H9 (cell line): Measurements from ENCODE around the gene PLEKHG2. TPM values are rescaled to one million over a fixed set of nuclear protein-coding genes. Genes with fewer than 3 reads are reported as not detected.
A peak's percentile ranks its signal among the peaks of the same experiment; 100 is the strongest.

Experiments used
- DNase-seq: peaks from one replicate; pipeline ENCODE4 v3.0.0-alpha.2; 2017
- H2AFZ ChIP-seq: one replicate; pipeline ENCODE4 v1.6.1; 2013; ENCODE audit warnings: mild to moderate bottlenecking, low read length, control low read depth, moderate library complexity
- H2AK5ac ChIP-seq: 2 replicates; pipeline ENCODE4 v1.6.1; 2013; ENCODE audit warnings: low read length, control low read depth, mixed read lengths; ENCODE audit not compliant: insufficient read length
- H2BK120ac ChIP-seq: one replicate; pipeline ENCODE4 v1.6.1; 2013; ENCODE audit warnings: low read depth, mild to moderate bottlenecking, low read length, control low read depth, inconsistent platforms; ENCODE audit not compliant: poor library complexity, severe bottlenecking
- H2BK12ac ChIP-seq: 2 replicates; pipeline ENCODE4 v1.6.1; 2013; ENCODE audit warnings: low read length, control low read depth, mixed read lengths, low read depth; ENCODE audit not compliant: insufficient read length
- H2BK15ac ChIP-seq: 2 replicates; pipeline ENCODE4 v1.6.1; 2013; ENCODE audit warnings: low read depth, low read length, control low read depth
- H2BK20ac ChIP-seq: one replicate; pipeline ENCODE4 v1.6.1; 2013; ENCODE audit warnings: low read depth, mild to moderate bottlenecking, low read length, control low read depth, inconsistent platforms; ENCODE audit not compliant: poor library complexity, severe bottlenecking
- H2BK5ac ChIP-seq: 2 replicates; pipeline ENCODE4 v1.6.1; 2013; ENCODE audit warnings: low read length, control low read depth, mixed read lengths; ENCODE audit not compliant: insufficient read length
- H3K14ac ChIP-seq: 2 replicates; pipeline ENCODE4 v1.6.1; 2013; ENCODE audit warnings: low read length, control low read depth; ENCODE audit not compliant: insufficient read depth
- H3K18ac ChIP-seq: 2 replicates; pipeline ENCODE4 v1.6.1; 2013; ENCODE audit warnings: low read depth, mild to moderate bottlenecking, mixed read lengths, low read length, control low read depth; ENCODE audit not compliant: insufficient read length
- H3K23ac ChIP-seq: 2 replicates; pipeline ENCODE4 v1.6.1; 2013; ENCODE audit warnings: low read length, control low read depth, mixed read lengths, low read depth; ENCODE audit not compliant: insufficient read length
- H3K23me2 ChIP-seq: 2 replicates; pipeline ENCODE4 v1.6.1; 2013; ENCODE audit warnings: low read depth, mild to moderate bottlenecking, mixed read lengths, low read length, control low read depth; ENCODE audit not compliant: insufficient read length, poor library complexity, severe bottlenecking
- H3K27ac ChIP-seq: 2 replicates; pipeline ENCODE4 v1.5.1; 2013; ENCODE audit warnings: low read length, control low read depth, mixed read lengths, low read depth; ENCODE audit not compliant: insufficient read length
- H3K27me3 ChIP-seq: 2 replicates; pipeline ENCODE4 v1.6.1; 2013; ENCODE audit warnings: low read length, control low read depth, inconsistent platforms; ENCODE audit not compliant: insufficient read depth
- H3K4ac ChIP-seq: 2 replicates; pipeline ENCODE4 v1.6.1; 2013; ENCODE audit warnings: low read depth, mild to moderate bottlenecking, control low read depth, inconsistent platforms, low read length, moderate library complexity
- H3K4me1 ChIP-seq: 2 replicates; pipeline ENCODE4 v1.6.1; 2013; ENCODE audit warnings: low read length, control low read depth, inconsistent platforms; ENCODE audit not compliant: insufficient read depth
- H3K4me2 ChIP-seq: 2 replicates; pipeline ENCODE4 v1.6.1; 2013; ENCODE audit warnings: low read length, control low read depth, mixed read lengths; ENCODE audit not compliant: insufficient read length, insufficient read depth
- H3K56ac ChIP-seq: 2 replicates; pipeline ENCODE4 v1.6.1; 2013; ENCODE audit warnings: low read depth, mild to moderate bottlenecking, mixed read lengths, low read length, control low read depth; ENCODE audit not compliant: insufficient read length
- H3K79me1 ChIP-seq: 2 replicates; pipeline ENCODE4 v1.6.1; 2013; ENCODE audit warnings: low read depth, mild to moderate bottlenecking, moderate library complexity, low read length, control low read depth, inconsistent platforms; ENCODE audit not compliant: insufficient read depth, poor library complexity, severe bottlenecking
- H3K79me2 ChIP-seq: 2 replicates; pipeline ENCODE4 v1.6.1; 2013; ENCODE audit warnings: low read length, control low read depth, inconsistent platforms; ENCODE audit not compliant: insufficient read depth
- H3K9ac ChIP-seq: 2 replicates; pipeline ENCODE4 v1.6.1; 2013; ENCODE audit warnings: low read length, control low read depth, mixed read lengths; ENCODE audit not compliant: insufficient read length; ENCODE audit errors: extremely low read depth
- H3K9me3 ChIP-seq: one replicate; pipeline ENCODE4 v1.6.1; 2013; ENCODE audit warnings: low read depth, low read length, inconsistent platforms; ENCODE audit not compliant: control insufficient read depth
- H3T11ph ChIP-seq: one replicate; pipeline ENCODE4 v1.6.1; 2013; ENCODE audit warnings: mild to moderate bottlenecking, low read length, control low read depth, inconsistent platforms
- H4K20me1 ChIP-seq: one replicate; pipeline ENCODE4 v1.6.1; 2013; ENCODE audit not compliant: control insufficient read depth, insufficient read length, insufficient read depth
- H4K5ac ChIP-seq: 2 replicates; pipeline ENCODE4 v1.6.1; 2013; ENCODE audit warnings: low read depth, mild to moderate bottlenecking, mixed read lengths, low read length, control low read depth; ENCODE audit not compliant: insufficient read length
- H4K8ac ChIP-seq: replicated peaks from 2 replicates; pipeline ENCODE4 v1.6.1; 2013; ENCODE audit warnings: low read length, control low read depth, mixed read lengths, low read depth; ENCODE audit not compliant: insufficient read length
- H4K91ac ChIP-seq: 2 replicates; pipeline ENCODE4 v1.6.1; 2013; ENCODE audit warnings: low read depth, mild to moderate bottlenecking, moderate library complexity, mixed read lengths, low read length, control low read depth; ENCODE audit not compliant: insufficient read length
- H3K27ac Mint-ChIP-seq, 3 experiments: 2 replicates in 2 of 3; 3 replicates in 1 of 3; pipeline ENCODE4 v1.8.0; 2020 to 2021; ENCODE audit warnings: mixed read lengths in 3 of 3, mild to moderate bottlenecking in 1 of 3, moderate library complexity in 1 of 3
- H3K27me3 Mint-ChIP-seq: 2 replicates; pipeline ENCODE4 v1.8.0; 2021; ENCODE audit warnings: low read depth, mild to moderate bottlenecking, moderate library complexity, mixed read lengths
- H3K36me3 Mint-ChIP-seq, 3 experiments: 2 replicates in 2 of 3; 3 replicates in 1 of 3; pipeline ENCODE4 v1.8.0; 2020 to 2021; ENCODE audit warnings: low read depth in 3 of 3, mixed read lengths in 3 of 3; ENCODE audit not compliant: insufficient read depth in 1 of 3
- H3K4me1 Mint-ChIP-seq, 2 experiments: 2 replicates each; pipeline ENCODE4 v1.8.0; 2020; ENCODE audit warnings: mixed read lengths in 2 of 2
- H3K4me3 Mint-ChIP-seq, 2 experiments: 2 replicates in 1 of 2; 3 replicates in 1 of 2; pipeline ENCODE4 v1.8.0; 2020 to 2021; ENCODE audit warnings: mild to moderate bottlenecking in 2 of 2, mixed read lengths in 2 of 2, moderate library complexity in 1 of 2
- H3K9me3 Mint-ChIP-seq, 2 experiments: 2 replicates in 1 of 2; 3 replicates in 1 of 2; pipeline ENCODE4 v1.8.0; 2020; ENCODE audit warnings: mild to moderate bottlenecking in 2 of 2, mixed read lengths in 2 of 2, moderate library complexity in 1 of 2
- WGBS: extraction: QIAGEN DNeasy Blood & Tissue Kit; methylation state at CpG from one replicate; pipeline ENCODE4 v1.1.7; 2013; ENCODE audit warnings: missing lambda C conversion rate, low lambda C conversion rate, mixed read lengths; ENCODE audit not compliant: insufficient read length; ENCODE audit errors: extremely low coverage; 5-methylcytosine and 5-hydroxymethylcytosine counted together
- microRNA-seq: library from miRNA; unstranded; fragments of <30 nt; microRNA quantifications from one replicate; pipeline ENCODE4, GENCODE V29; 2020; ENCODE audit warnings: borderline microRNAs expressed
- total RNA-seq: library from RNA; stranded (reverse); gene quantifications from 2 replicates; pipeline ENCODE4 v1.2.1, GENCODE V29; 2021
- TF ChIP-seq, protein P1 (sequence below): fragments of 200-600 bp; sonication (generic); conservative IDR thresholded peaks from 3 replicates; pipeline ENCODE4 v1.8.0; 2021; ENCODE audit warnings: antibody characterized with exemption, mild to moderate bottlenecking

The PLEKHG2 gene
- total RNA-seq, 1 experiment from 2014 or later: 167 TPM

GRCh38 chr19:39475748-39476147 lies 63.3 kb downstream of the PLEKHG2 start:
- H3K27me3 Mint-ChIP-seq: no peaks in the 10 kb centered on the region; the same call in 1 of the 2 replicates
- Histone ChIP-seq H3K23ac (no peak overlapping the region), H3K27ac (no peak overlapping the region)

More at GRCh38 chr19:39475748-39476147, 63.3 kb downstream of the PLEKHG2 start:
- no peaks in the 10 kb centered on the region; a peak in 2 of 5 replicates for H3K9me3 Mint-ChIP-seq
- no peak overlapping the region for H2BK20ac ChIP-seq
- no peaks in the 10 kb centered on the region for H3K79me1 ChIP-seq
- no peak overlapping the region for H3K4me3 Mint-ChIP-seq
- no peak overlapping the region for H3K14ac ChIP-seq
- no peak overlapping the region for H2BK12ac ChIP-seq
- no peak overlapping the region for H2BK120ac ChIP-seq
- WGBS: no CpG with 5 or more reads among the region's 2 CpGs
- H4K5ac ChIP-seq: no peak overlapping the region
- no peaks in the 10 kb centered on the region for H3K9me3 ChIP-seq
- peaks cover 11 to 17% of the 10 kb centered on the region in 2 experiments for H3K4me1 Mint-ChIP-seq
- no peak overlapping the region for H3K18ac ChIP-seq
- TF ChIP-seq, protein P1, sequence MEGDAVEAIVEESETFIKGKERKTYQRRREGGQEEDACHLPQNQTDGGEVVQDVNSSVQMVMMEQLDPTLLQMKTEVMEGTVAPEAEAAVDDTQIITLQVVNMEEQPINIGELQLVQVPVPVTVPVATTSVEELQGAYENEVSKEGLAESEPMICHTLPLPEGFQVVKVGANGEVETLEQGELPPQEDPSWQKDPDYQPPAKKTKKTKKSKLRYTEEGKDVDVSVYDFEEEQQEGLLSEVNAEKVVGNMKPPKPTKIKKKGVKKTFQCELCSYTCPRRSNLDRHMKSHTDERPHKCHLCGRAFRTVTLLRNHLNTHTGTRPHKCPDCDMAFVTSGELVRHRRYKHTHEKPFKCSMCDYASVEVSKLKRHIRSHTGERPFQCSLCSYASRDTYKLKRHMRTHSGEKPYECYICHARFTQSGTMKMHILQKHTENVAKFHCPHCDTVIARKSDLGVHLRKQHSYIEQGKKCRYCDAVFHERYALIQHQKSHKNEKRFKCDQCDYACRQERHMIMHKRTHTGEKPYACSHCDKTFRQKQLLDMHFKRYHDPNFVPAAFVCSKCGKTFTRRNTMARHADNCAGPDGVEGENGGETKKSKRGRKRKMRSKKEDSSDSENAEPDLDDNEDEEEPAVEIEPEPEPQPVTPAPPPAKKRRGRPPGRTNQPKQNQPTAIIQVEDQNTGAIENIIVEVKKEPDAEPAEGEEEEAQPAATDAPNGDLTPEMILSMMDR: no peak
- peaks cover 28 to 57% (median 53%) of the 10 kb centered on the region in 3 experiments; a peak in 6 of 7 replicates for H3K36me3 Mint-ChIP-seq
- H3K9ac ChIP-seq: no peak overlapping the region
- H4K20me1 ChIP-seq: no peaks in the 10 kb centered on the region
- H3K4ac ChIP-seq: no peak overlapping the region
- no peaks in the 10 kb centered on the region for H3K79me2 ChIP-seq
- no peaks in the 10 kb centered on the region for H3K27me3 ChIP-seq
- H4K91ac ChIP-seq: no peak overlapping the region
- H3T11ph ChIP-seq: no peak overlapping the region
- H2BK15ac ChIP-seq: no peak overlapping the region
- H2AK5ac ChIP-seq: no peak overlapping the region
- H2AFZ ChIP-seq: no peak overlapping the region
- no peaks in the 10 kb centered on the region for H3K4me1 ChIP-seq
- no peak overlapping the region for H3K4me2 ChIP-seq
- no peak overlapping the region for H3K56ac ChIP-seq
- no peak for DNase-seq
- no peak overlapping the region for H4K8ac ChIP-seq
- no peaks in the 10 kb centered on the region for H3K23me2 ChIP-seq
- H2BK5ac ChIP-seq: no peak overlapping the region
- H3K27ac Mint-ChIP-seq: peak overlapping the region in 2 of 3 experiments; percentile 55 to 64; a peak in 2 of 7 replicates

Small RNA genes within 50 kb of the gene (microRNA-seq; reads per million reads assigned to microRNA genes)
- not detected for gene MIR4530

Other genes starting within 250 kb of the PLEKHG2 start
- 1.9 and 2.7 TPM in 2 replicates for gene NCCRP1, start 215.7 kb upstream of the PLEKHG2 start, total RNA-seq
- not detected in 2 replicates for gene SYCN, start 208.4 kb upstream of the PLEKHG2 start, total RNA-seq
- gene IFNL3, start 167.7 kb upstream of the PLEKHG2 start, total RNA-seq: not detected in 2 replicates
- not detected in 2 replicates for gene IFNL4, start 163.8 kb upstream of the PLEKHG2 start, total RNA-seq
- gene IFNL2, start 144.3 kb upstream of the PLEKHG2 start, total RNA-seq: not detected in 2 replicates
- gene IFNL1, start 116.3 kb upstream of the PLEKHG2 start, total RNA-seq: not detected in 2 replicates
- gene LRFN1, start 91.8 kb upstream of the PLEKHG2 start, total RNA-seq: 4.2 and 4.5 TPM in 2 replicates
- gene GMFG, start 76.6 kb upstream of the PLEKHG2 start, total RNA-seq: 0.48 TPM in 1 of 2 replicates, not detected in the other
- gene SAMD4B, start 70.2 kb upstream of the PLEKHG2 start, total RNA-seq: 134 and 135 TPM in 2 replicates
- gene PAF1, start 21.6 kb upstream of the PLEKHG2 start, total RNA-seq: 34.9 and 38.0 TPM in 2 replicates
- 48.3 and 49.2 TPM in 2 replicates for gene MED29, start 21.3 kb upstream of the PLEKHG2 start, total RNA-seq
- gene ZFP36, start 5.8 kb upstream of the PLEKHG2 start, total RNA-seq: 14.6 and 15.4 TPM in 2 replicates
- 2,711 and 2,810 TPM in 2 replicates for gene RPS16, start 23.3 kb downstream of the PLEKHG2 start, total RNA-seq
- 141 and 145 TPM in 2 replicates for gene SUPT5H, start 32.9 kb downstream of the PLEKHG2 start, total RNA-seq
- 121 and 128 TPM in 2 replicates for gene TIMM50, start 68.2 kb downstream of the PLEKHG2 start, total RNA-seq
- gene DLL3, start 86.3 kb downstream of the PLEKHG2 start, total RNA-seq: 2.4 and 2.5 TPM in 2 replicates
- gene SELENOV, start 102.5 kb downstream of the PLEKHG2 start, total RNA-seq: 6.7 and 6.9 TPM in 2 replicates
- 2.1 and 2.2 TPM in 2 replicates for gene EID2B, start 120.2 kb downstream of the PLEKHG2 start, total RNA-seq
- 18.8 and 18.9 TPM in 2 replicates for gene EID2, start 127.5 kb downstream of the PLEKHG2 start, total RNA-seq
- not detected in 2 replicates for gene LGALS13, start 189.9 kb downstream of the PLEKHG2 start, total RNA-seq
- not detected in 2 replicates for gene LGALS16, start 243.2 kb downstream of the PLEKHG2 start, total RNA-seq